Subcutaneous abdominal adipose tissue (tissue), 5 donors: Measurements from ENCODE around the gene PDHX.
A peak's percentile ranks its signal among the peaks of the same experiment; 100 is the strongest.

Experiments used
- H3K27ac ChIP-seq: one replicate; pipeline ENCODE4 v1.7.0; 2013; ENCODE audit warnings: low read depth, mild to moderate bottlenecking, inconsistent platforms, low read length, moderate library complexity
- H3K27me3 ChIP-seq, 5 donors: one replicate each; pipeline ENCODE4 v1.7.0; 2013; ENCODE audit warnings: low read length in 5 of 5, inconsistent platforms in 1 of 5; ENCODE audit not compliant: control insufficient read depth in 5 of 5, insufficient read depth in 4 of 5
- H3K36me3 ChIP-seq, 5 donors: one replicate each; pipeline ENCODE4 v1.7.0; 2013; ENCODE audit warnings: low read length in 5 of 5; ENCODE audit not compliant: control insufficient read depth in 5 of 5, insufficient read depth in 5 of 5
- H3K4me1 ChIP-seq, 5 donors: one replicate each; pipeline ENCODE4 v1.7.0; 2013; ENCODE audit warnings: low read length in 5 of 5, mild to moderate bottlenecking in 3 of 5, moderate library complexity in 1 of 5; ENCODE audit not compliant: control insufficient read depth in 5 of 5, insufficient read depth in 5 of 5
- H3K4me3 ChIP-seq, 5 donors: one replicate each; pipeline ENCODE4 v1.7.0; 2013; ENCODE audit warnings: low read length in 5 of 5, low read depth in 1 of 5
- H3K9ac ChIP-seq, 5 donors: one replicate each; pipeline ENCODE4 v1.7.0; 2013; ENCODE audit warnings: low read length in 5 of 5, mild to moderate bottlenecking in 4 of 5, moderate library complexity in 3 of 5
- H3K9me3 ChIP-seq, 5 donors: one replicate each; pipeline ENCODE4 v1.7.0; 2013; ENCODE audit warnings: low read length in 5 of 5; ENCODE audit not compliant: control insufficient read depth in 5 of 5
- donor health status: healthy.
- donor health status: healthy.
- donor health status: healthy.
- donor health status: healthy.
- donor health status: healthy.

Gene PDHX

DNA sequence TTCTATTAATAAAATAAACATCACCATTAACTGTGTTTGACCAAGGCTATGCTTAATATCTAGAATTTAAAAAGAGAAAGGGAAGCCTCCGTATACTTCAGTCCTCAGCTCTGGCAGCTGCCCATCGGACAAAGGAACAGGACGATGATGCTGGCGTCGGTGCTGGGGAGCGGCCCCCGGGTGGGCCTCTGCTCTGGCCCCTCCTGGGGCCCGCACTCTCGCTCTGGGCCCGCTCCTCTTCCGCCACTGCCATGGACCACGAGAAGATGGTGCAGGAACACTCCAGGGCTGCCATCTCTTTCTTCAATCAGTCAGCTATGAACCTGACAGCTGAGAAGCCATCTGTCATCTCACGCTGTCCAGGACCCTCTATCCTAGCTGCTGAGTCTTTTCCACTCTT lies 25.3 kb downstream of the PDHX start:
- peaks cover 0 to 18% (median 0%) of the 10 kb centered on the region in 5 donors for H3K4me1 ChIP-seq
- H3K9me3 ChIP-seq = peaks cover 0 to 6% (median 0%) of the 10 kb centered on the region in 5 donors
- H3K36me3 ChIP-seq = peaks cover 0 to 7% (median 5%) of the 10 kb centered on the region in 5 donors
- no peak overlapping the region for H3K27ac ChIP-seq
- no peak overlapping the region for H3K9ac ChIP-seq
- H3K27me3 ChIP-seq = no peaks in the 10 kb centered on the region
- no peak overlapping the region for H3K4me3 ChIP-seq

- Histone ChIP-seq H3K9me3 (peaks cover 0 to 6% (median 0%) of the 10 kb centered on the region in 5 donors), H3K9ac (no peak overlapping the region), H3K27me3 (no peaks in the 10 kb centered on the region), H3K4me3 (no peak overlapping the region), H3K4me1 (peaks cover 0 to 20% (median 9%) of the 10 kb centered on the region in 5 donors), H3K27ac (no peak overlapping the region), H3K36me3 (peaks cover 0 to 7% (median 5%) of the 10 kb centered on the region in 5 donors)
These were observed 28.3 kb downstream of the PDHX start for GRCh38 chr11:34944692-34945091.

DNA sequence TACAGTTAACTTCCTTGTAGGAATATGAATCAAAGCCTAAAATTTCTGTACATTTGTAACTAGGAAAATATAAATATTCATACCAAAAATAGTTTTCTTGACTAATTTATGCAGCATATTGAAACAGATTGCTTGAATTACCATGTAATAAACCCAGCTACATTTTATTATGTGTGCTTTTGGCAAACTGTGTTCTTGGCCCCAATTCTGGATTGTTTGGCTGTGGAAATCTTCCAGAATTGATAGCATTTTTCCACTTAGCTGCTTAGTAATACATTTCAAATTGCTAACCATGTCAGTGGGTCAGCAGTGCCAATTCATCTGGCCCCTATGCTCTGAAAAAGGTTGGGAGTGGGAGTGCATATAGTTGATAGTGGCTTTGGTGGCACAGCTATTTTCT lies 32.3 kb downstream of the PDHX start:
- Histone ChIP-seq H3K4me1 (peaks cover 0 to 16% (median 9%) of the 10 kb centered on the region in 5 donors), H3K4me3 (no peak overlapping the region), H3K36me3 (peaks cover 0 to 6% (median 0%) of the 10 kb centered on the region in 5 donors), H3K9me3 (peaks cover 0 to 6% (median 0%) of the 10 kb centered on the region in 5 donors), H3K27me3 (no peaks in the 10 kb centered on the region), H3K27ac (peak overlapping the region; percentile 11), H3K9ac (no peak overlapping the region)

GRCh38 chr11:34953955-34954354 lies 37.5 kb downstream of the PDHX start:
- H3K9ac ChIP-seq = no peak overlapping the region
- H3K27ac ChIP-seq = no peak overlapping the region
- no peaks in the 10 kb centered on the region for H3K9me3 ChIP-seq
- H3K36me3 ChIP-seq = peaks cover 3 to 17% (median 7%) of the 10 kb centered on the region in 5 donors
- peaks cover 0 to 2% (median under 1%) of the 10 kb centered on the region in 5 donors for H3K4me1 ChIP-seq
- no peak overlapping the region for H3K4me3 ChIP-seq
- H3K27me3 ChIP-seq = no peaks in the 10 kb centered on the region

GRCh38 chr11:34957206-34957605 lies 40.8 kb downstream of the PDHX start:
- Histone ChIP-seq H3K27ac (no peak overlapping the region), H3K4me3 (no peak overlapping the region), H3K9me3 (no peaks in the 10 kb centered on the region), H3K36me3 (peaks cover 3 to 17% (median 7%) of the 10 kb centered on the region in 5 donors), H3K4me1 (peaks cover 0 to 18% (median 2%) of the 10 kb centered on the region in 5 donors), H3K9ac (no peak overlapping the region), H3K27me3 (no peaks in the 10 kb centered on the region)

- Histone ChIP-seq H3K4me3 (no peak overlapping the region), H3K27me3 (no peaks in the 10 kb centered on the region), H3K9ac (no peak overlapping the region), H3K36me3 (peaks cover 3 to 17% (median 7%) of the 10 kb centered on the region in 5 donors), H3K4me1 (peaks cover 0 to 18% (median 2%) of the 10 kb centered on the region in 5 donors), H3K9me3 (no peaks in the 10 kb centered on the region), H3K27ac (no peak overlapping the region)
These were observed 41.2 kb downstream of the PDHX start for GRCh38 chr11:34957606-34958005.

DNA sequence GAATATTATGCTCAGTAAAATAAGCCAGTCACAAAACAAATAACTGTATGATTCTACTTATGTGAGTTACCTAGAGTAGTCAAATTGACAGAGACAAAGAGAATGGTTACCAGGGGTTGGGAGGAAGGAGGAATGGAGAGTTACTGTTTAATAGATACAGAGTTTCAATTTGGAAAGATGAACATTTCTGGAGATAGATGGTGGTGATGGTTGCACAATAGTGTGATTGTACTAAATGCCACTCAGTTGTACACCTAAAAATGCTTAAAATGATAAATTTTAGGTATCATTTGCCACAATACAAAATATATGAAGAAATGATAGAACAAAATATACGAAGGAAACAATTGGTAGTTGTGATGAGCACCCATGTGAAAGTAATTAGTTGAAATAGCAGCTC lies 43.4 kb downstream of the PDHX start:
- no peak overlapping the region for H3K9ac ChIP-seq
- no peak overlapping the region for H3K27ac ChIP-seq
- H3K27me3 ChIP-seq = no peaks in the 10 kb centered on the region
- peaks cover 7 to 18% (median 11%) of the 10 kb centered on the region in 5 donors for H3K36me3 ChIP-seq
- H3K4me1 ChIP-seq = peaks cover 0 to 18% (median 2%) of the 10 kb centered on the region in 5 donors
- no peaks in the 10 kb centered on the region for H3K9me3 ChIP-seq
- H3K4me3 ChIP-seq = no peak overlapping the region

- peaks cover 9 to 22% (median 15%) of the 10 kb centered on the region in 5 donors for H3K36me3 ChIP-seq
- no peaks in the 10 kb centered on the region for H3K9me3 ChIP-seq
- H3K4me3 ChIP-seq = no peak overlapping the region
- H3K27ac ChIP-seq = peak overlapping the region; percentile 13
- no peaks in the 10 kb centered on the region for H3K27me3 ChIP-seq
- peaks cover 0 to 18% (median 2%) of the 10 kb centered on the region in 5 donors for H3K4me1 ChIP-seq
- H3K9ac ChIP-seq = no peak overlapping the region
These were observed 43.9 kb downstream of the PDHX start for GRCh38 chr11:34960277-34960676.

GRCh38 chr11:34962034-34962433 lies 45.6 kb downstream of the PDHX start:
- Histone ChIP-seq H3K4me3 (no peak overlapping the region), H3K4me1 (peaks cover 0 to 18% (median 2%) of the 10 kb centered on the region in 5 donors), H3K36me3 (peaks cover 9 to 28% (median 21%) of the 10 kb centered on the region in 5 donors), H3K9me3 (no peaks in the 10 kb centered on the region), H3K27me3 (no peaks in the 10 kb centered on the region), H3K27ac (no peak overlapping the region), H3K9ac (no peak overlapping the region)

- H3K27ac ChIP-seq = no peak overlapping the region
- no peaks in the 10 kb centered on the region for H3K27me3 ChIP-seq
- H3K9ac ChIP-seq = no peak overlapping the region
- H3K4me3 ChIP-seq = no peak overlapping the region
- H3K36me3 ChIP-seq = peaks cover 12 to 29% (median 24%) of the 10 kb centered on the region in 5 donors
- peaks cover 0 to 18% (median 2%) of the 10 kb centered on the region in 5 donors for H3K4me1 ChIP-seq
- no peaks in the 10 kb centered on the region for H3K9me3 ChIP-seq
These were observed 46.9 kb downstream of the PDHX start for GRCh38 chr11:34963351-34963750.
